ENCODE measurements around the gene THSD7B.

The THSD7B gene

DNA sequence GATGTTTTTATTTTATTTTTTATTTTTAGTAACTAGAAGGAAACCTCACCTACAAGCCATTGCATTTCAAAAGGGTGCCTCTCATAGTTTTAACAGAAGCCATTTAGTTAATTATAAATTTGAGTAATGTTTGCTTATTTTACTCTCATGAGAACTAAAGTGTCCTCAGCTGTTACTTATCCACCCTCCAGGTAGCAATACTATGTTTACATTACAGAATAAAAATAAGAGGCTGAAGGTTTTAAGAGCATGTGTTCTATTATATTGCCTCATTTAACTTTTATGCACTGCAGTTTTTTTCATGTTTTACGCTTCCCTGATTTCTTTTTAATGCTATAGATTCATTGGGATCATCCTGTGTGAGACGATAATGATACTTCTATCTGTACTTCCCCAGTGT is 235.5 kb downstream of the THSD7B start:
- Histone ChIP-seq H2BK120ac (ENCODE audit: insufficient read depth, low read length, poor library complexity) (no peak overlapping the region), H4K8ac (ENCODE audit: low read depth, low read length) (no peak overlapping the region), H4K12ac (ENCODE audit: low read depth, low read length) (no peak overlapping the region), H4K91ac (ENCODE audit: low read depth, low read length) (no peak overlapping the region), H3K36me3 (ENCODE audit: control insufficient read depth in 1 of 2, insufficient read depth in 2 of 2, low read length in 2 of 2) (no peaks in the 10 kb centered on the region), H2BK12ac (ENCODE audit: low read length) (no peak overlapping the region), H2AFZ (ENCODE audit: insufficient read depth, low read length, poor library complexity) (no peak overlapping the region), H3K4me3 (ENCODE audit: low read depth, low read length) (no peak overlapping the region), H3K79me1 (ENCODE audit: low read length) (no peaks in the 10 kb centered on the region), H2AK5ac (ENCODE audit: low read length) (no peak overlapping the region), H2BK5ac (ENCODE audit: low read depth, low read length, poor library complexity) (no peak overlapping the region), H3K14ac (ENCODE audit: low read length) (no peak overlapping the region), H3K9ac (ENCODE audit: low read length) (no peak overlapping the region), H3K23ac (ENCODE audit: low read length) (no peak overlapping the region), H3K79me2 (ENCODE audit: control insufficient read depth, insufficient read depth, low read length, poor library complexity) (no peaks in the 10 kb centered on the region), H3K27me3 (ENCODE audit: insufficient read depth, low read length) (no peaks in the 10 kb centered on the region), H3K18ac (ENCODE audit: low read length) (no peak overlapping the region), H3K4me1 (ENCODE audit: control insufficient read depth in 1 of 2, insufficient read depth in 2 of 2, low read length in 2 of 2) (no peaks in the 10 kb centered on the region), H3K27ac (ENCODE audit: low read depth, low read length) (no peak overlapping the region), H3K9me3 (ENCODE audit: insufficient read depth, low read depth, low read length) (no peaks in the 10 kb centered on the region), H3K4me2 (ENCODE audit: low read length) (no peak overlapping the region), H3K4ac (ENCODE audit: low read depth, low read length) (no peak overlapping the region)
- no CpG with 5 or more reads among the region's 2 CpGs for WGBS (ENCODE audit: extremely low coverage, insufficient coverage, insufficient read length)
- no peak for DNase-seq

DNA sequence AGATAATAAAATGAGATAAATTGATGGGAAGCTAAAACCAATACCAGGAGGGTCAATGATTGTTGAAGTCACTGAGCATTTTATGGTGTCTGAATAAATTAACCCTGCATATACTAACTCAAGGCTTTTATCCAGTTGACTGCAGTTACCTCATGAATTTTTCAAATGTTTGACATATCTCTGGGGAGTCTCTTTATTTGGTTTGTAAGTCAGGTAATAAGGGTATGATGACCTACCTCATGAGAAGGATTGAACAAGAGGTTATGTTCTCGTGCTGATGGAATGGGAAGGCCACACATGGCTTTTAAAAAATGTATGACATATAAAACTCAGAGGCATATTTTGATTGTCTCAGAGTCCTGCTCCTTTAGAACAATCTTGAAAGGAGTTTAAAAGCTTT is 237.6 kb downstream of the THSD7B start:
- Histone ChIP-seq H3K4me3 (ENCODE audit: low read depth, low read length) (no peak overlapping the region), H2BK120ac (ENCODE audit: insufficient read depth, low read length, poor library complexity) (no peak overlapping the region), H4K12ac (ENCODE audit: low read depth, low read length) (no peak overlapping the region), H2BK5ac (ENCODE audit: low read depth, low read length, poor library complexity) (no peak overlapping the region), H3K27me3 (ENCODE audit: insufficient read depth, low read length) (no peaks in the 10 kb centered on the region), H4K8ac (ENCODE audit: low read depth, low read length) (no peak overlapping the region), H3K4ac (ENCODE audit: low read depth, low read length) (no peak overlapping the region), H4K91ac (ENCODE audit: low read depth, low read length) (no peak overlapping the region), H3K9me3 (ENCODE audit: insufficient read depth, low read depth, low read length) (no peaks in the 10 kb centered on the region), H3K9ac (ENCODE audit: low read length) (no peak overlapping the region), H3K18ac (ENCODE audit: low read length) (no peak overlapping the region), H3K14ac (ENCODE audit: low read length) (no peak overlapping the region), H3K4me1 (ENCODE audit: control insufficient read depth in 1 of 2, insufficient read depth in 2 of 2, low read length in 2 of 2) (no peaks in the 10 kb centered on the region), H3K23ac (ENCODE audit: low read length) (no peak overlapping the region), H3K79me1 (ENCODE audit: low read length) (no peaks in the 10 kb centered on the region), H2AK5ac (ENCODE audit: low read length) (no peak overlapping the region), H3K36me3 (ENCODE audit: control insufficient read depth in 1 of 2, insufficient read depth in 2 of 2, low read length in 2 of 2) (no peaks in the 10 kb centered on the region), H3K4me2 (ENCODE audit: low read length) (no peak overlapping the region), H2BK12ac (ENCODE audit: low read length) (no peak overlapping the region), H3K79me2 (ENCODE audit: control insufficient read depth, insufficient read depth, low read length, poor library complexity) (no peaks in the 10 kb centered on the region), H3K27ac (ENCODE audit: low read depth, low read length) (no peak overlapping the region), H2AFZ (ENCODE audit: insufficient read depth, low read length, poor library complexity) (no peak overlapping the region)
- DNase-seq = no peak
- WGBS (ENCODE audit: extremely low coverage, insufficient coverage, insufficient read length) = no CpG with 5 or more reads among the region's 1 CpG

DNA sequence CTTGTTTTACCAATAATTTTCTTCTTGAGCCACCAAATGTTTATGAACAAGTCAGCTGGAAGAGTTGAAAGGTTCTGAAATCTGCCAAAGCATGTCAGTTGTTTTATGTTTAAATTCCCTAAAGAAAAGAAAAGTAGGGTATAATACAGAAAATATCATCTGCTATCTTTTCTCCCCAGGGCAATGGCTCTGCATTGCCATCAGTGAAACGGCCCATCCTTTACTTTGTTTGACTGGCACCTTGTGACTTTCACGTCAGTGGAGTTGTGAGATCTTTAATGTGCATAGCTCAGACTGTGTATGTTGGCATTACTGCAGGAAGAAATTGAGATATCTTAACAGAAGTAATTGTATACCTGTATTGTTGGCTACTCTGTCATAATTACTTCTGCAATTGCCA is 239.9 kb downstream of the THSD7B start:
- Histone ChIP-seq H3K27ac (ENCODE audit: low read depth, low read length) (no peak overlapping the region), H3K18ac (ENCODE audit: low read length) (no peak overlapping the region), H4K91ac (ENCODE audit: low read depth, low read length) (no peak overlapping the region), H2AFZ (ENCODE audit: insufficient read depth, low read length, poor library complexity) (no peak overlapping the region), H3K23ac (ENCODE audit: low read length) (no peak overlapping the region), H3K27me3 (ENCODE audit: insufficient read depth, low read length) (no peaks in the 10 kb centered on the region), H4K8ac (ENCODE audit: low read depth, low read length) (no peak overlapping the region), H2BK5ac (ENCODE audit: low read depth, low read length, poor library complexity) (no peak overlapping the region), H3K4me3 (ENCODE audit: low read depth, low read length) (no peak overlapping the region), H3K9ac (ENCODE audit: low read length) (no peak overlapping the region), H3K9me3 (ENCODE audit: insufficient read depth, low read depth, low read length) (no peaks in the 10 kb centered on the region), H2BK120ac (ENCODE audit: insufficient read depth, low read length, poor library complexity) (no peak overlapping the region), H3K4me1 (ENCODE audit: control insufficient read depth in 1 of 2, insufficient read depth in 2 of 2, low read length in 2 of 2) (no peaks in the 10 kb centered on the region), H3K36me3 (ENCODE audit: control insufficient read depth in 1 of 2, insufficient read depth in 2 of 2, low read length in 2 of 2) (no peaks in the 10 kb centered on the region), H3K14ac (ENCODE audit: low read length) (no peak overlapping the region), H3K4ac (ENCODE audit: low read depth, low read length) (no peak overlapping the region), H2BK12ac (ENCODE audit: low read length) (no peak overlapping the region), H3K4me2 (ENCODE audit: low read length) (no peak overlapping the region), H4K12ac (ENCODE audit: low read depth, low read length) (no peak overlapping the region), H3K79me1 (ENCODE audit: low read length) (no peaks in the 10 kb centered on the region), H3K79me2 (ENCODE audit: control insufficient read depth, insufficient read depth, low read length, poor library complexity) (no peaks in the 10 kb centered on the region), H2AK5ac (ENCODE audit: low read length) (no peak overlapping the region)
- no peak for DNase-seq
- no CpG with 5 or more reads among the region's 2 CpGs for WGBS (ENCODE audit: extremely low coverage, insufficient coverage, insufficient read length)

DNA sequence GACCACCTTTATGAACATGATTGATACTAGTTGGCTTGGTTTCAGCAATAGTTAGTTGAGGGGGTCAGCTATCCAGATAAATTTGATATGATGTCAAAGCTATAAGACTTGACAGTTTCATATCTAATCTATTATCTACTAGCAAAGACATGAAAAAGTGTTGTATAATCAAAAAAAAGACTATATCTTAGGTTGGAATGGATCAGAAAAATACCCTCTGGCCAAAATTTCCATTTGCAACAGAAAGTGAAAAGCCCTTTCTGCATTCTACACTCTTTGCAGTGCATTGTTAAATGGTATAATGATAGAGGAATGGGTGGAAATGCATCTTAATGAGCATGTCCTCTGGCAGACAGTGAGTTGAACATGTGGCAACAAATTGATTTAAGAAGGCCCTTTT is 242.6 kb downstream of the THSD7B start:
- Histone ChIP-seq H2BK5ac (ENCODE audit: low read depth, low read length, poor library complexity) (no peak overlapping the region), H2BK12ac (ENCODE audit: low read length) (no peak overlapping the region), H3K79me1 (ENCODE audit: low read length) (no peaks in the 10 kb centered on the region), H3K4me3 (ENCODE audit: low read depth, low read length) (no peak overlapping the region), H2AFZ (ENCODE audit: insufficient read depth, low read length, poor library complexity) (no peak overlapping the region), H3K27me3 (ENCODE audit: insufficient read depth, low read length) (no peaks in the 10 kb centered on the region), H3K23ac (ENCODE audit: low read length) (no peak overlapping the region), H3K14ac (ENCODE audit: low read length) (no peak overlapping the region), H4K8ac (ENCODE audit: low read depth, low read length) (no peak overlapping the region), H2BK120ac (ENCODE audit: insufficient read depth, low read length, poor library complexity) (no peak overlapping the region), H3K9me3 (ENCODE audit: insufficient read depth, low read depth, low read length) (no peaks in the 10 kb centered on the region), H4K12ac (ENCODE audit: low read depth, low read length) (no peak overlapping the region), H3K27ac (ENCODE audit: low read depth, low read length) (no peak overlapping the region), H3K36me3 (ENCODE audit: control insufficient read depth in 1 of 2, insufficient read depth in 2 of 2, low read length in 2 of 2) (no peaks in the 10 kb centered on the region), H3K4me2 (ENCODE audit: low read length) (no peak overlapping the region), H2AK5ac (ENCODE audit: low read length) (no peak overlapping the region), H3K9ac (ENCODE audit: low read length) (no peak overlapping the region), H3K4ac (ENCODE audit: low read depth, low read length) (no peak overlapping the region), H3K4me1 (ENCODE audit: control insufficient read depth in 1 of 2, insufficient read depth in 2 of 2, low read length in 2 of 2) (no peaks in the 10 kb centered on the region), H3K79me2 (ENCODE audit: control insufficient read depth, insufficient read depth, low read length, poor library complexity) (no peaks in the 10 kb centered on the region), H4K91ac (ENCODE audit: low read depth, low read length) (no peak overlapping the region), H3K18ac (ENCODE audit: low read length) (no peak overlapping the region)
- DNase-seq = no peak

DNA sequence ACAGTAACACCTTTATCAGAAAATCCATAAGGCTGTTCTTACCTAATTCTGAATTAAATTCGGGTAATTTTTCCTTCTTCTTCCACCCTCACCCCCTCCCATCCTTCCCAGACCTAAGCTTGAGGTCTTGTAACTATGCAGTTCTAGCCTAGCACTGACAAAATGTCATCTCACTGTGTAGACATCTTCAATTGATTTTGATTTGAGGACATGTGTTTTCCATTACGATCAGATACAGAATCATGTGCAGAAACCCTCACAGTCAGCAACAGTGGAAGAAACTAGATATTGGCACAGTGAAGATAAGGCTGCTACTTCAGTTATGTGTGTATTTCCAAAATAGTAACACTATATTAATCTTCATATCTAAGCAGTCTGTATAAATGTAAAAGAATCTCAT is 244.6 kb downstream of the THSD7B start:
- no peak overlapping the region for H3K4me3 ChIP-seq (ENCODE audit: low read depth, low read length)
- H3K4me1 ChIP-seq (ENCODE audit: control insufficient read depth in 1 of 2, insufficient read depth in 2 of 2, low read length in 2 of 2) = no peaks in the 10 kb centered on the region
- no peak overlapping the region for H3K9ac ChIP-seq (ENCODE audit: low read length)
- H3K9me3 ChIP-seq (ENCODE audit: insufficient read depth, low read depth, low read length) = no peaks in the 10 kb centered on the region
- H2BK5ac ChIP-seq (ENCODE audit: low read depth, low read length, poor library complexity) = no peak overlapping the region
- no peak overlapping the region for H2BK12ac ChIP-seq (ENCODE audit: low read length)
- no peaks in the 10 kb centered on the region for H3K79me1 ChIP-seq (ENCODE audit: low read length)
- no peaks in the 10 kb centered on the region for H3K79me2 ChIP-seq (ENCODE audit: control insufficient read depth, insufficient read depth, low read length, poor library complexity)
- DNase-seq = no peak
- H2BK120ac ChIP-seq (ENCODE audit: insufficient read depth, low read length, poor library complexity) = no peak overlapping the region
- H3K14ac ChIP-seq (ENCODE audit: low read length) = no peak overlapping the region
- H3K4ac ChIP-seq (ENCODE audit: low read depth, low read length) = no peak overlapping the region
- no peaks in the 10 kb centered on the region for H3K27me3 ChIP-seq (ENCODE audit: insufficient read depth, low read length)
- H3K27ac ChIP-seq (ENCODE audit: low read depth, low read length) = no peak overlapping the region
- H2AK5ac ChIP-seq (ENCODE audit: low read length) = no peak overlapping the region
- no peak overlapping the region for H4K91ac ChIP-seq (ENCODE audit: low read depth, low read length)
- H2AFZ ChIP-seq (ENCODE audit: insufficient read depth, low read length, poor library complexity) = no peak overlapping the region
- H4K12ac ChIP-seq (ENCODE audit: low read depth, low read length) = no peak overlapping the region
- no peak overlapping the region for H3K23ac ChIP-seq (ENCODE audit: low read length)
- no peaks in the 10 kb centered on the region for H3K36me3 ChIP-seq (ENCODE audit: control insufficient read depth in 1 of 2, insufficient read depth in 2 of 2, low read length in 2 of 2)
- H3K4me2 ChIP-seq (ENCODE audit: low read length) = no peak overlapping the region
- H3K18ac ChIP-seq (ENCODE audit: low read length) = no peak overlapping the region
- no CpG with 5 or more reads among the region's 2 CpGs for WGBS (ENCODE audit: extremely low coverage, insufficient coverage, insufficient read length)
- H4K8ac ChIP-seq (ENCODE audit: low read depth, low read length) = no peak overlapping the region

All from trophoblast cell (in vitro differentiated cells and primary cell).